HG03045 (cell line): ENCODE data around the gene DNAH8.

Source experiments
- ATAC-seq: cut with Tn5 transposase; IDR thresholded peaks from one replicate; pipeline ENCODE4 v1.9.1; 2021; ENCODE audit warnings: mild to moderate bottlenecking, moderate library complexity; ENCODE audit not compliant: unreplicated experiment

Gene DNAH8

DNA sequence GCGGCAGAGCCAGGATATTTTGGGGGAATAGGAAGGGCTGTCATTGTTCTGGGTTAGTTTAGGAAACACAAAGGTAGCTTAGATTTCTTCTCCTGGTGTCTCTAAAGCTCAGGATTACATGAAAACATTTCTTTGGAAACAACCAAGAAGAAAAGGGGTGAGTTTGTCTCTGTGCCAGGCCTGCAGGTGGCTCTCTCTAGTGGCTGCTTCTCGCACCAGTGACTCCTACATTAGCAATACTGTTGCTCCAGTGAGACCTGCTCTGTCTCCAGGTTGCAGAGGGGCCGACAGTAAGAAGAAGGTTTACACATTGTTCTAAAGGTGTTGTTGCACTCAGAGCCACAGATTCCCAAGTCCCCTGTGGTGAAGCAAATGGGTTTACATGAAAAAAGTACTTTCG, 228.9 kb downstream of the DNAH8 start:
- no peak for ATAC-seq

GRCh38 chr6:38944655-38945279, 229.7 kb downstream of the DNAH8 start:
- no peak for ATAC-seq

DNA sequence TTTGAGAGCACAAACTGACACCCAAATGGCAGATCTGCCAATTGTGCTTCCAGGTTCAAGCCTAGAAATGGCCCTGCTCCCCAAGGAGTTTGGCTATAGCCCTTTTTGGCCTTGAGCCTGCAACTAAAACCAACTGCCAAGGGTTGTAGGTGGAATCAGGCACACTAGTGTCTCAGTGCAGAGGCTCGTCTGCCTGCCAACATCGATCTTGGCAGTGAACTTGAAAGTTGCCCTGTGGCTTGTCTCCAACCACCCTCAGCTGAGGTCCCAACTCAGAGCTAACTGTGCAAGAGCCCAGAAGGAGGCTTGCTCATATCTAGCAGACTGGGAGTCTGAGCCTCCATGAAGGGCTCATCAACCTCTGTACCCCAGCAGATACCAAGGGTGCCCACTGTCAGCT, 240.8 kb downstream of the DNAH8 start:
- no peak for ATAC-seq

- ATAC-seq: no peak
Measured at GRCh38 chr6:38957426-38957825, 242.3 kb downstream of the DNAH8 start.

- no peak for ATAC-seq
Measured at GRCh38 chr6:38959138-38959537, 244.0 kb downstream of the DNAH8 start.

DNA sequence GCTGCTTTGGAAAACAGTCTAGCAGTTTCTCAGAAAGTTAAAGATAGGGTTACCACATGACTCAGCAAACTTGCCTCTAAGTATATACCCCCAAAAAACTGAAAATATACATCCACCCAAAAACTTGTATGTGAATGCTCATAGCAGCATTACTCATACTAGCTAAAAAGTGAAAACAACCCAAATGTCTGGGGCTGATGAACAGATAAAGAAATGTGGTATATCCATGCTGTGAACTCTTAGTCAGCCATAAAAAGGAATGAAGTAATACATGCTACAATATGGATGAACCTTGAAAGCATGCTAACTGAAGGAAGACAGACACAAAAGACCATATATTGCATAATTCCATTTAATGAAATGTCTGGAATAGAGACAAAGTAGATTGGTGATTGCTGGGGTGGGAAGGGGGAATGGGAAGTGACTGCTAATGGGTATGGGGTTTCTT, 253.6 kb downstream of the DNAH8 start:
- no peak for ATAC-seq

- ATAC-seq: no peak
Measured at GRCh38 chr6:38973178-38974057, 258.3 kb downstream of the DNAH8 start.

- ATAC-seq: no peak
Measured at GRCh38 chr6:38974389-38975151, 259.5 kb downstream of the DNAH8 start.

- ATAC-seq: no peak
Measured at GRCh38 chr6:38975621-38976049, 260.5 kb downstream of the DNAH8 start.

GRCh38 chr6:38976051-38976450, 260.9 kb downstream of the DNAH8 start:
- ATAC-seq: no peak

DNA sequence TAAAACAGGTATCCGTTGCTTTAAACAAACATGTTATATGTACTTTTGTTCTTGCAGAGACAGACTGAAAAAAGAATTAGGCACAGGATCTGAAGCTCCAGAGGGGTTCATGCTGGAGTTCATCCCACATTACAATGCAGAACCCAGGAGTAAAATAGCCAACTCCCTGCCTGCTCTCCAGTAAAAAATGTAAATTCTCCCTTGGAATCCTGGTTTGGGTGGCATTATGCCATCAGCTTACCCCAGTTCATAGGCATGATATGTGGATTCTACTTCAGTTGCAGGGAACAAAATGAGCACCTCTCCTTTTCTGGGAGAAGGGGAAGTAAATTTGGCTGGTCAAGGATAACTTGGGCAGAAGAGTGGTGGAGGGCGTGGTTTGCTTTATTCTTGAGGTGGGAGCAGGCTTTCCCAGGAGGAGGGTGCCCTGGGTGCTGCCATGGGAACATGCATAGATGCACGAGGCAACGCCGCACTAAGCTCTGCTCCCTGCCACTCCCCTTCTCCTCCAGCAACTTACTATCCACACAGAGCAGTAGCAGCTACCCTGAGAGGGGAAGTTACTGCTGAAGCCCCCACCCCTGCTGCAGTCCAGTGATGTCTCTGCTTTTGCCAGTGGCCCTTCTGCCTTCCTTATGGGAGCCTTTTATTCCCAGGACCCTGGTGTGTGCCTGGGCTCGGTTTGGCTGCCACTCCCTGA, 261.8 kb downstream of the DNAH8 start:
- no peak for ATAC-seq

DNA sequence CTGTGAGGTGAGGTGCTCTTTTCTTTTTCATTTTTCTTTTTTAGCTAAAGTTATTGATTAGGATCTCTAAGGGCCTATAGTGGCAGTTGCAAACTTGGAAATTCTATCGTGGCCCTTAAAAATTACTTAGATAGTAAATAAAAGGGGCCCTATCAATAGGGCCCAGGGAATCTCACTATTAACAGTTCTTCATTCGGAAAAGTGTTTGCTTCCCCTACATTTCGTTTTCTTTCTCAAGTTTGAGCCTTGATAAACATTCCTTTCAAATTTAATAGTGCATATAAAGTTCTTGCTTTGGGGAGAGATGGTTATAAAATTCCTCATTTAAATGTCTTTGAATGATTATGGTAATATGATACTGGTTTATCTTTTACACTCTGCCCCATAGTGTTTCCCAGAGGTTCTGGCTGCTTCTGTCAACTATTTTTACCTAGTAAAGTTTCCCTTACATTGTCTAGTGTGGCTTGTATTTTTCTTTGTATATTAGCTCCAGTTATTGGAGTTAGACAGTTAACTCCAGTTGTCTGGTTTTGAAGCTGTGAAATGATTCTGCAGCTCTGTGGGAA, 263.1 kb downstream of the DNAH8 start:
- no peak for ATAC-seq

DNA sequence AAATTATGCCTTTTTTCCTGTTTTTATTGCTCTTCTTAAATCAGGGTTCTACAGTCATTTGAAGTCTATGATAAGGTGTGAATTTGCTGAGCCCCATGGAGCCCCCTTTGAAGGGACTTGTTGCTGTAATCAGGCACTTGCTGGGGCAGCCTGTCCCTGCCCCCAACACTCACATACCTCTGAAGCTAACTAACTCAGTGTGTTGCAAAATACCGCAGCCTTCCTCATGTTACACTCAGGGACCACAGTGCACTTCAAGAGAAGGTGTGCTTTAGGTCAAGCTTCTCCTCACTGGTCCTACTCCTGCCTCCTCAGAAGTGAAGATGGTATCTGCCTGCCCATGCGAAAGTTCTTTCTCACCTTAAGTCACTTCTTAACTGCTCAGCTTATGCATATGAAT, 267.4 kb downstream of the DNAH8 start:
- no peak for ATAC-seq

DNA sequence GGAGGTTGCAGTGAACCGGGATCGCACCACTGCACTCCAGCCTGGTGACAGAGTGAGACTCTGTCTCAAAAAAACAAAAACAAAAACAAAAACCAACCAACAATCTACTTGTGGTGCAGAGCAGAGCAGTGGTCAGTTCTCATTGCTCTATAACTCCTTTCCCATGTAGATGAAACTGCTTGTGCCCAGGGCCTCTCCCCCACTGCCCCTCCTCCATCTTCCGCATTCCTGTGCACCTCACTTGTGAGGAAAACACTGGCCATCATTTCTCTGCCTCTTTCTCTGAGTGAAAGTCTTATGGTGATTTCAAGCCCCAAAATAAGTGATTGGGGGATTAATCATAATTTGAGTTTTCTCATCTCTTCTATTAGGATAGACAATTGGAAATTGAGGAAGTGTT, 269.6 kb downstream of the DNAH8 start:
- no peak for ATAC-seq

DNA sequence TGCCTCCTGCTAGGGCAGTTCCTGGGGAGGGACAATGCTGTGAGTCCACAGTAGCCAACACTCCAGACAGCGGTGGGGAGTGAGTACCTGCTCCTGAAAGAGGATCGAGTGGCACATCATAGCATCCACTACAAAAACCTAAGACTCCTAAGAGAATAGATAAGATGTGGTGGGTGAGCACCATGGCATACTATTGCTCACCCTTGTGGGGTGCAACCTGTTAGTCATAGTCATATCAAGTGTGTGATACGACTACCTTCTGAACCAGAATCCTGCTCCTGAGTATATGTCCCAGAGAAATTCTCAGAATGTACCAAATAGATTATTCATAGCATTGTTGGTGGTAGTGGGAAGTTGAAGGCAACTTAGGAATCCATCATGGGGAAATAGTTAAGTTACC, 270.7 kb downstream of the DNAH8 start:
- ATAC-seq: no peak

GRCh38 chr6:38987503-38987902, 272.4 kb downstream of the DNAH8 start:
- no peak for ATAC-seq

DNA sequence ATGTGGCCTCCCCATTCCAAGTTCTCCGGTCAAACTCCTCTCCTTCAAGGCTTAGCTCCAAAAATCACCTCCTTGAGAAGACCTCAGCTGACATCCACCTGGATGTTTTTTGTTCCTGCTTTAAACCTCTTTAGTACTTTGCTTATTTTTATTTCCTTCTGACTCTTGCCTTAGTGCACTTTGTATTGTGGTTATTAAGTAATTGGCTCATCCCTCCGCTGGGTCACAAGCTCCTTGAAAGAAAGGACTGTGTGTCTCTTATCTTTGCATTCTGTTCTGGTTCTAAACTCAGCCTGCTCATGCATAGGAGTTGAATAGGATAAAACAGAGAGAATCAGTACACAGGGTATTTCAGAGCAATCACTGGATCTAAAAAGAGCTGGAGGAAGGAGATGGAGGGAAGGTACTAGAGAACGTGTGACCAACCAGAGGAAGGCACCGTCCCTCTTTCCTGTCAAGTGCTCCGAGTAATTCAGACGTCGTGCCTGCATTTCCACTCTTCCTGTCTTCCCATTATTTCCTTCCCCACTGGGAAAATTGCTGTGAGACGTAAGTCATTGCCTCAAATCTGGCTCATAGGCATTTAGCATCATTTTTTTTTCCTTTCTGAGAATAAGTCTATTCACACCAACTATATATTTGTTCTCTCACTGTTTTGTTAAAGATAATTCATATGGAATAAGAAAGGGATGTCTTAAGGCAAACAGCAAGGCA, 273.8 kb downstream of the DNAH8 start:
- no peak for ATAC-seq

DNA sequence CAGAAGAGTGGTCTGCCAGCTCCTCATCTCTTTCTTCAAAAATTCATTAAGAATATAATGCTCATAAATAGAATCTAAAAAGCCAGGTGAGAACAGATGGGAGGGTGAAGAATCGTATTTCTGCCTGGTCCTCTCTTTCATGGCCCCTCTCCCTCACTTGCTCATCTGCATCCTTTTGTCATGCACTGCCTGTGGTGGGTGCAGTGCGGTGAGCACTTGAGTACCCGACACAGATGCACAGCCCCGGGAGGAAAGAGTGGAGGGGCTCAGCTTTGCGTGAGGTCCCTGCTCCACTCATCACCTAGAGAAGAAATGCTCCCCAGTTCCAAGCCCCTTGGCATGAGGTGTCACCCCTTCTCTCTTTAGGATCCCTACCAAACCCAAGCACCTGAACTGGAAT, 275.4 kb downstream of the DNAH8 start:
- ATAC-seq: no peak

DNA sequence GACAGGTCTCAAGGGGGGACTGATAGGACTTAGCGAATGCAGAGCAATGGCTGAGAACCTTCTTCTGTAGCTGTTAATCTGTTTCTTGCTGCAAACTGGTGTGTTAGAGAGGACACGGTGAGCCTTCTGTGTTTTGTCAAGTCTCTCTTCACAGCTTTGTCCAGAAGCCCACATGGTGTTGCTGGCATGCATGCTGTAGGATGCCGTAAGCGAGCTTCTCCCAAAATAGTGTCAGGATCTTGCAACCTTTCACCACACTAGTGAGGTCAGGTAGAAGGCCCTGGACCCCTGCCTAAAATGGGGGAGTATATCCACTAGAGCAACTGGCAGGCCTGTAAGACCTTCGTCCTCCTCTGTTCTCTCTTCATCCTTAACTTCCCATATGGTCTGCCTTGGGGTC, 281.6 kb downstream of the DNAH8 start:
- ATAC-seq: no peak

GRCh38 chr6:38997128-38997761, 282.1 kb downstream of the DNAH8 start:
- ATAC-seq: no peak
